IPS-20b (cell line): Measurements from ENCODE around the gene NCOA6.

ENCODE experiments used
- H3K27ac ChIP-seq: one replicate; pipeline ENCODE4 v1.5.1; 2013; ENCODE audit warnings: low read length
- H3K27me3 ChIP-seq: 2 replicates; pipeline ENCODE4 v1.6.1; 2013; ENCODE audit warnings: mild to moderate bottlenecking, low read length, inconsistent platforms; ENCODE audit not compliant: insufficient read depth
- H3K36me3 ChIP-seq: 2 replicates; pipeline ENCODE4 v1.6.1; 2013; ENCODE audit warnings: low read depth, mild to moderate bottlenecking, inconsistent platforms, low read length, moderate library complexity; ENCODE audit not compliant: insufficient read depth
- H3K4me1 ChIP-seq: 2 replicates; pipeline ENCODE4 v1.6.1; 2013; ENCODE audit warnings: mild to moderate bottlenecking, control low read depth, inconsistent platforms, low read length, moderate library complexity; ENCODE audit not compliant: insufficient read depth
- H3K4me3 ChIP-seq: 2 replicates; pipeline ENCODE4 v1.5.1; 2013; ENCODE audit warnings: mild to moderate bottlenecking, low read length, inconsistent platforms
- H3K9ac ChIP-seq: 2 replicates; pipeline ENCODE4 v1.6.1; 2013; ENCODE audit warnings: low read depth, mild to moderate bottlenecking, inconsistent platforms, low read length, moderate library complexity
- H3K9me3 ChIP-seq: 2 replicates; pipeline ENCODE4 v1.6.1; 2013; ENCODE audit warnings: mild to moderate bottlenecking, low read depth, low read length, inconsistent platforms; ENCODE audit not compliant: insufficient read depth

The NCOA6 gene

DNA sequence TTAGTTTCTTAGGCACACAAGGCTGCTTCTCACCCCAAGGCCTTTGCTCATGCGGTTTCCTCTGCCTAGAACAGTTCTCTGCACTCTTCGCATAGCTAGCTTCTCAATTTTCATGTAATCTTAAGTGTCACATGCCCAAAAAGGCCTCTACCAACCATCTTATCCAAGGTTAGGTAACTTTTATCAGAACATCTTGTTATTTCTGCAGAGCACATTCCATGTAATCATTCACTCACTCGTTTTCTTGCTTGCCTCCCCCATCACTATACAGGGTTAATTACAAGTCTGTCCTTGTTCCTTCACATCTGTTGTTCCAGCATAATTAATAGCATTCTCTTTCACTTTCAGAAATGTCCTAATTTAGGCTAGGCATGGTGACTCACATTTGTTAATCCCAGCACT is 53.8 kb downstream of the NCOA6 start:
- Histone ChIP-seq H3K4me3 (no peak overlapping the region), H3K4me1 (no peaks in the 10 kb centered on the region), H3K27me3 (no peaks in the 10 kb centered on the region), H3K36me3 (peaks cover 50% of the 10 kb centered on the region), H3K9ac (no peak overlapping the region), H3K27ac (no peak overlapping the region), H3K9me3 (no peaks in the 10 kb centered on the region)

DNA sequence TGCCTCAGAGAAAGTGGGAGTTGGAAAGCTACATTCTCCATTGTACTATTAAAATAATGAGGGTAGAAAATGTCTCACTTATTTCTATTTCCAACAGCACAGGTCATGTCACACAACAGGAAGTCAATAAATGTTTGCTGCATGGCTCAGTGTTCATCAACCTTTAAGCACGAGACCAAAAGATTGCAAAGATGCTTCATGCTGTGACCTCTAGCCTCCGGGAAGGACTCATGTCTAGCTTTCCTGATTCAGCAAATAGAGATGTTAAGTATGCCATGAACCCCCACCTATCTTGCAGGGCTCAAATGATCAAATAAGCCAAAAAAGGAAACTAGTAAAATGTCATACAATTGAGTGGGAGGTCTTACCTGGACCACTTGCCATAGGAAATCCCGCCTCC is 57.4 kb downstream of the NCOA6 start:
- peaks cover 55% of the 10 kb centered on the region for H3K36me3 ChIP-seq
- no peak overlapping the region for H3K9ac ChIP-seq
- no peak overlapping the region for H3K4me3 ChIP-seq
- H3K27ac ChIP-seq, result no peak overlapping the region
- no peaks in the 10 kb centered on the region for H3K27me3 ChIP-seq
- no peaks in the 10 kb centered on the region for H3K4me1 ChIP-seq
- H3K9me3 ChIP-seq, result no peaks in the 10 kb centered on the region

DNA sequence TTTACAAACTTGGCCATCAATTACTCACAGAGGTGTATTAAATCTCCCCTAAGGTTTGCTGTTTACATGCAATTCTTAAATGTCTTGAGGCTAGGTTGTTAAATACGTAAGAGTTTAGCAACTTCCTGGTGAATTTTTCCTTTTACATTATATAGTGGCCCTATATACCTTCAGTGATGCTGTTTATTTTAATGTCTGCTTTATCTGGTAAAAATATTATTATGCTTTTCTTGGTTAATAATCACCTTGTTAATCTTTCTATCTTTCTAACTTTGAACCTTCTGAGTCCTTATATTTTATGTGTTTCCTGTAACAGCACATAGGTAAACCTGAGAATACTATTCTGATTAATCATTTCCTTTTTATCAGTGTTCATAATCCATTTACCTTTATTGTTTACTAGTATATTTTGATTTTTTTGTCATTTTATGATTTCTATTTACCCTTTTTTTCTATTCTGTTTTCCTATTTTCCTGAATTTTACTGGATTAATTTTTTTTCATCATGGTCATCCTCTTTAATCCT is 63.4 kb downstream of the NCOA6 start:
- Histone ChIP-seq H3K27me3 (no peaks in the 10 kb centered on the region), H3K4me3 (no peak overlapping the region), H3K36me3 (peaks cover 79% of the 10 kb centered on the region), H3K9me3 (no peaks in the 10 kb centered on the region), H3K9ac (no peak overlapping the region), H3K4me1 (no peaks in the 10 kb centered on the region), H3K27ac (no peak overlapping the region)

DNA sequence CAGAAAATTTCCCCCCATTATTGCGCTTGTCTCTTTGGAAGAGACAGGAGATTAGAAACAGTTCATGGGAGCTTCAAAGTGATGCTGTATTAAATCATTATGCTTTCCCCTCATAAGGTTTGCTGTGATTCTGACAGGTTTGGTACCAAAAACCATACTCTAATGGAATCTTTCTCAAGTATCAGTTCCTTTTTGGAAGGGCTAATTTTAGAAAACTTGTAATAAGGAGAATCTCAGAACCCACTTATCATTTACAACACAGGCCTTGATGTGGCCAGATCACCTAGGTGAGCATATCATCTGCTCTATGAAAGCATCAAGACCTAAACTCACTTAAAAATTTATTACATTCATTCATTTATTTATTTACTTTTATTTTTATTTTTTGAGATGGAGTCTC is 70.1 kb downstream of the NCOA6 start:
- no peaks in the 10 kb centered on the region for H3K9me3 ChIP-seq
- peaks cover 62% of the 10 kb centered on the region for H3K36me3 ChIP-seq
- no peak overlapping the region for H3K9ac ChIP-seq
- H3K27ac ChIP-seq, result no peak overlapping the region
- H3K4me3 ChIP-seq, result no peak overlapping the region
- H3K27me3 ChIP-seq, result no peaks in the 10 kb centered on the region
- peaks cover 7% of the 10 kb centered on the region; the same call in 1 of the 2 replicates for H3K4me1 ChIP-seq

DNA sequence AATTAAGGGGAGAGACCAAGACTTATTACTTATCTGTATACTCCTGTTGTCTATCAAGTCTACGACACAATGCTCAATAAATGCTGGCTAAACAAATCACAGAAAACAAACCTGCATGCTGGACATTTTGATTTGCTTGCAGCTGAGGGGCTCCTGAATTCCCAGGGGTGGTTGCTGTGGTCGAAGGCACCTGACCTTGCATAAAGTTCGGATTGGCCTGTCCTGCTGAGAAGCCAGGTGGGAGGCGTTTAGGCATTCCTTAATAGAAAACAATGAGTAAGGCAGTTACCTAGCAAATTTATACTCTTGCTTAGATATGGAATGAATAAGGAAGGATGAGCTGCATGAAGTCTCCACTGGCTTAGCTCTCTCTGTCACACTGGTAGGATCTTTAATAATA is 70.8 kb downstream of the NCOA6 start:
- Histone ChIP-seq H3K4me1 (peaks cover 7% of the 10 kb centered on the region; the same call in 1 of the 2 replicates), H3K4me3 (no peak overlapping the region), H3K36me3 (peaks cover 66% of the 10 kb centered on the region), H3K27me3 (no peaks in the 10 kb centered on the region), H3K9me3 (no peaks in the 10 kb centered on the region), H3K27ac (peak overlapping the region; percentile 15), H3K9ac (0 out of 2 replicates have a peak overlapping the region, but pooled peaks have one; percentile 1)

DNA sequence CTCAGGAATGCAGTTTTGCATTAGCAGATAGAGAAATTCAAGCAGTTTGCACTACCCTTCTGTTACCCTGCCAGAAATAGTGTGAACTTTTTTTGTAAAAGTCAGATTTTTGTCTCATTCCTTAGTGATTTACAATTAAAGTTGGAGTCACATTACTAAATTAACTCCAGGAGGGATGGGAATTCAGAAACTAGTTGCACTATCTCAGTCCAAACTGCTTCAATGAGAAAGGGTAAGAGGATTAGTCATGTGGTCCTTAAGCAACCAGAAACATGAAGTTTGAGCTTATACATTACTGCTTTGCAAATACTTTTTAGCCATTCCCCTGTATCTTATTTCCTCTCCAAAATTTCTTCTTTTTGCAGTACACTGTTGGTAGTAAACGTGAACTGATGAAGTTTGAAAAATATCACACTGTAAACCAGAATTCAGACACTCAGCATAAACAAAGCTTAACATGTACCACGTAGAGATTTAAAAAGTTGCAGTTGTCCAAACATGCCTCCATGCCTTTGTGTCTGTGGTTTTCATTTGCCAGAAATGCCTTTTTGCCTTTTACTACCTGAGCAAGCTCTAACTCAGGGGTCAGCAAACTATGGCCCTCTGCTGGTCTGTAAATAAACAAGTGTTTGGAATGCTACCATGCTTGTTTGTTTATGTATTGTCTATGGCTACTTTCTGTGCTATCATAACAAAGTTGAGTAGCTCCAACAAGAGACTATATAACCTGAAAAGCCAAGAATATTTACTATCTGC is 71.6 kb downstream of the NCOA6 start:
- Histone ChIP-seq H3K9me3 (no peaks in the 10 kb centered on the region), H3K4me1 (peaks cover 7% of the 10 kb centered on the region; the same call in 1 of the 2 replicates), H3K27me3 (no peaks in the 10 kb centered on the region), H3K27ac (no peak overlapping the region), H3K9ac (no peak overlapping the region), H3K36me3 (peaks cover 68% of the 10 kb centered on the region), H3K4me3 (no peak overlapping the region)

DNA sequence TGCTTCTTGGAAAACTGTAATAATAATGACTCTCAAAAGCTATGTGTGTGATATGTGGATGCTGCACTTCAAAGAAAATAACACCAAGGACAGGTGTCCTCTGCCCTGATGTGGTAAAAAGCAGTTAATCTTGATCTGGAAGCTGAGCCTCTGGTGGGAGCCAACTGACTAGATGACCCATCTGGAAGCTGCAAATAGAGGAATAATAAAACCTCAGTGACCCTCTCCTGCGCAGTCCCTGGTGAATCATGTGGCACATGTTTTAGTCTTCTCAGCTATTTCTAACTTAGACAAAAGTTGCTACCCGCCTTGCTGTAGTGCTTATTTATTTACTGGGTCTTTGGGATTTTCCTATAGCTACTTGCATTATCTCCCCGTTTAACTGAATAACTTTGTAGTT is 74.0 kb downstream of the NCOA6 start:
- Histone ChIP-seq H3K36me3 (peaks cover 58% of the 10 kb centered on the region), H3K4me1 (peaks cover 7% of the 10 kb centered on the region; the same call in 1 of the 2 replicates), H3K4me3 (no peak overlapping the region), H3K9ac (no peak overlapping the region), H3K27ac (no peak overlapping the region), H3K27me3 (no peaks in the 10 kb centered on the region), H3K9me3 (no peaks in the 10 kb centered on the region)

DNA sequence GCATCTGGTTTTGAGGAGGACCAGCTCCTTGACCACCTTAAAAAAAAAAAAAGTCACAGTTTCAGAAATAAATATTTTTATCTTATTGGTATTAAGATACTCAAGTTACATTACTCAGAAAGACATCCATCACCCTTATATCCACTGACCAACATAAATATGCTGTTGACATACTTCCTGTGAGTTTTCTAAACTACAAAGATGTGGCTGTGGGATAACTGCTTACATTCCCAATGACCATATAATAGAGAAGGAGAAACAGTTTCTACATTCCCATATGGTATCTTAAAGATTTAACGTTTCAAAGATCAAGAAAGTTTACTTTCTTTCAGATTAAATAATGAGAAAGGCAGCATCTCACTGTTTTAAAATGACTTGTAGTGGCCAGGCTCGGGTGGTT is 75.0 kb downstream of the NCOA6 start:
- Histone ChIP-seq H3K27me3 (no peaks in the 10 kb centered on the region), H3K4me3 (no peak overlapping the region), H3K9ac (no peak overlapping the region), H3K27ac (no peak overlapping the region), H3K36me3 (peaks cover 60% of the 10 kb centered on the region), H3K4me1 (peaks cover 7% of the 10 kb centered on the region; the same call in 1 of the 2 replicates), H3K9me3 (no peaks in the 10 kb centered on the region)

DNA sequence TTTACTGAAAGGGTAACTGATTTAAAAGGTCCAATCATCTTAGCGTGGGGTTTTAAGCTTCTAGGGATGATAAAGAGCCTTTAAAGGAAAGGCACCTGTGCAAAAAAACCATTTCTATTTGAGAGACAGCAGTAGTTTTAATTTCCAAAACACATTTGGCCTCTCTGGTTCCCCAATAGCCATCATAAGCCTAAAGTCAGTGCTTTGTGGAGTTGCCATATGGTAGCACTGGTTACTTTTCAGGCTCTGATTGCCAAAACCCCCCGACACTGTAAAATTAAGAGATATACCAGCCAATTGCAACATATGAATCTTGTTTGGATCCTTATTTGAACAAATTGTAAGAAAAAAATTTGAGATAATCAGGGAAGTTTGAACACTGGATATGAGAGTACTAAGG is 76.7 kb downstream of the NCOA6 start:
- no peak overlapping the region for H3K4me3 ChIP-seq
- H3K9ac ChIP-seq, result no peak overlapping the region
- no peaks in the 10 kb centered on the region for H3K9me3 ChIP-seq
- peaks cover 58% of the 10 kb centered on the region for H3K36me3 ChIP-seq
- H3K27ac ChIP-seq, result no peak overlapping the region
- no peaks in the 10 kb centered on the region for H3K4me1 ChIP-seq
- H3K27me3 ChIP-seq, result no peaks in the 10 kb centered on the region

DNA sequence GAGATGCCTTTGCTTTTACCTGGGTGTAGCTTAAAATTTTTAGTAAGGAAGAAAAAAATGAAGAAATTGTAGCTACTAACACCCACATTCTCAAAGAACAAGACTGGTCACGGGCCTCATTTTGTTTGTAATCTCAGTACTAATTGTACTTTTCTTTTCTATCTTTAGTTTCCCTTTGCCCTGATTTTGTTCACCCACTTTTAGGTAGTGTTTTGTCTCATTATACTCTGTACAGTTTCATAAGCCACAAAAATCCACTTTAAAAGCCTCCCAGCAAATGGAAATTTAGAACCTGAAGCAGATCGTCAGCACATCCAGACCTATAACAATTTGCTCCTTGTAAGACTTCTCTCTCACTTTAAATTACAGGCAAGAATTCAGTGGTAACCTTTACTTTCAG is 78.0 kb downstream of the NCOA6 start:
- H3K27ac ChIP-seq, result no peak overlapping the region
- peaks cover 69% of the 10 kb centered on the region for H3K36me3 ChIP-seq
- no peak overlapping the region for H3K9ac ChIP-seq
- no peaks in the 10 kb centered on the region for H3K27me3 ChIP-seq
- no peaks in the 10 kb centered on the region for H3K4me1 ChIP-seq
- H3K4me3 ChIP-seq, result no peak overlapping the region
- H3K9me3 ChIP-seq, result no peaks in the 10 kb centered on the region

DNA sequence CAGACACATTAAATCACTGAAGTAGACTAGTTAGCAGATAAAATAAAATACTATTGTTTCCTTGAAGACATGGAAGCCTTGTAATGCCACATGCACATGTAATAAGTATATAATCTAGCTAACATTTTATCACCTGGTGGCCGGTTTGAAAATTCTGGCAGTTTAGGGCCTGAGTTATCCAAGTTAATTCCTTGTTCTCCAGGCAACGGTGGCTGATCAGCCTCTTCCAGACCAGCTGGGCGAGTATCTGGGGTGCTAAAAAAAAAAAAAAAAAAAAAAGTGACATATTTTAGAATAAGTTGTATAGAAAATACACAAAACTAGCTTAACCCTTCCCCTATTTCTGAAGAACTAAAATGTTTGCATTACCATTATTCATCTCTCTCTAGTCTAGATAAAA is 78.8 kb downstream of the NCOA6 start:
- Histone ChIP-seq H3K27me3 (no peaks in the 10 kb centered on the region), H3K9me3 (no peaks in the 10 kb centered on the region), H3K27ac (no peak overlapping the region), H3K4me1 (no peaks in the 10 kb centered on the region), H3K9ac (no peak overlapping the region), H3K4me3 (no peak overlapping the region), H3K36me3 (peaks cover 76% of the 10 kb centered on the region)

DNA sequence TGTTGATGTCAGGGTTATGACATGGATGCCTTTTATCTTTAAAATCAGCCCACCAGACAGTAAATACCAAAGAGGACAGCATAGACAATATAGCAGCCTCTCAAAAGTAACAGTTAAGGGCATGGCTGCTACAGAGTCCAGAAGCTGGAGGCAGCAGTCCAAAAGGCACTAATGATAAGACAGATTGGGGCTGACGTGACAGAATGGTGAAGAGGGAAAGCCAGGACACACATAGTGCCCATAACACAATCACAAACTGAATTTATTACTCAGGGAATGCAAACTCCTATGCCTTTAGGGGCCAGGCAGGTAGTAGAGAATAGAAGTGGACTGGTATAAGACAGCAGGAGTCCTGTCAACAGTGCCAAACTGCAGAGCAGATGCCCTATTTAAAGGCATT is 80.6 kb downstream of the NCOA6 start:
- no peaks in the 10 kb centered on the region for H3K9me3 ChIP-seq
- H3K27ac ChIP-seq, result no peak overlapping the region
- H3K4me1 ChIP-seq, result no peaks in the 10 kb centered on the region
- H3K36me3 ChIP-seq, result peaks cover 73% of the 10 kb centered on the region
- no peaks in the 10 kb centered on the region for H3K27me3 ChIP-seq
- H3K4me3 ChIP-seq, result no peak overlapping the region
- no peak overlapping the region for H3K9ac ChIP-seq
